Large intestine (tissue), 3 donors: Measurements from ENCODE around the gene EXOSC6. TPM values are rescaled to one million over a fixed set of nuclear protein-coding genes. Genes with fewer than 3 reads are reported as not detected.
"Not testable (repeated sequence)": the region's sequence is repeated elsewhere in the genome, so short reads cannot be mapped to it uniquely, and the experiment has no call there.

ENCODE experiments used
- DNase-seq, 2 donors: peaks; one replicate each; pipeline versions ENCODE4 v3.0.0 to v3.0.0-alpha.2; 2013
- H3K27ac ChIP-seq: one replicate; pipeline ENCODE4 v1.5.1; 2013; ENCODE audit warnings: low read length
- H3K27me3 ChIP-seq: 2 replicates; pipeline ENCODE4 v1.6.1; 2013; ENCODE audit warnings: low read length; ENCODE audit not compliant: control insufficient read depth, insufficient read depth
- H3K36me3 ChIP-seq: 2 replicates; pipeline ENCODE4 v1.6.1; 2013; ENCODE audit warnings: low read length; ENCODE audit not compliant: control insufficient read depth, insufficient read depth
- H3K4me1 ChIP-seq: one replicate; pipeline ENCODE4 v1.6.1; 2013; ENCODE audit warnings: low read length; ENCODE audit not compliant: control insufficient read depth, insufficient read depth
- H3K4me3 ChIP-seq: one replicate; pipeline ENCODE4 v1.5.1; 2013; ENCODE audit warnings: low read length
- H3K9me3 ChIP-seq: one replicate; pipeline ENCODE4 v1.6.1; 2013; ENCODE audit warnings: mild to moderate bottlenecking, low read depth, low read length, moderate library complexity; ENCODE audit not compliant: control insufficient read depth
- WGBS: methylation state at CpG from one replicate; pipeline ENCODE4 v1.1.5; 2013; ENCODE audit warnings: low lambda C conversion rate; ENCODE audit not compliant: insufficient coverage; 5-methylcytosine and 5-hydroxymethylcytosine counted together
- polyA plus RNA-seq: library from polyadenylated mRNA; unstranded; fragments of 120-200 nt; gene quantifications from one replicate; pipeline ENCODE4 v1.2.1, GENCODE V29; 2013

Gene EXOSC6
- polyA plus RNA-seq, 1 donor: 15.1 TPM

- peak; percentile 60 to 82 for DNase-seq
- Histone ChIP-seq H3K4me1 (no peaks in the 10 kb centered on the region), H3K27me3 (no peaks in the 10 kb centered on the region), H3K27ac (peak overlapping the region; percentile 73), H3K9me3 (no peaks in the 10 kb centered on the region), H3K4me3 (no peak overlapping the region), H3K36me3 (peaks cover 75% of the 10 kb centered on the region)
- WGBS: no CpG with 5 or more reads among the region's 9 CpGs
These were observed 3.8 kb upstream of the EXOSC6 start for GRCh38 chr16:70255574-70255973.

- peak overlapping the region; percentile 73 for H3K27ac ChIP-seq
- H3K36me3 ChIP-seq: peaks cover 69% of the 10 kb centered on the region
- no peak for DNase-seq
- WGBS: no CpG with 5 or more reads among the region's 12 CpGs
- H3K27me3 ChIP-seq: no peaks in the 10 kb centered on the region
- H3K4me1 ChIP-seq: peaks cover 3% of the 10 kb centered on the region
- H3K4me3 ChIP-seq: no peak overlapping the region
- H3K9me3 ChIP-seq: no peaks in the 10 kb centered on the region
These were observed 3.2 kb upstream of the EXOSC6 start for GRCh38 chr16:70254965-70255286.

- Histone ChIP-seq H3K4me1 (peaks cover 3% of the 10 kb centered on the region), H3K9me3 (no peaks in the 10 kb centered on the region), H3K36me3 (peaks cover 65% of the 10 kb centered on the region), H3K27ac (no peak overlapping the region), H3K4me3 (no peak overlapping the region), H3K27me3 (no peaks in the 10 kb centered on the region)
- WGBS: no CpG with 5 or more reads among the region's 9 CpGs
- no peak for DNase-seq
These were observed 2.6 kb upstream of the EXOSC6 start for GRCh38 chr16:70254180-70254964.

GRCh38 chr16:70253291-70254106, 1.8 kb upstream of the EXOSC6 start:
- no CpG with 5 or more reads among the region's 16 CpGs for WGBS
- Histone ChIP-seq H3K27me3 (no peaks in the 10 kb centered on the region), H3K27ac (no peak overlapping the region), H3K9me3 (no peaks in the 10 kb centered on the region), H3K36me3 (peaks cover 57% of the 10 kb centered on the region), H3K4me3 (no peak overlapping the region), H3K4me1 (peaks cover 3% of the 10 kb centered on the region)
- no peak for DNase-seq

GRCh38 chr16:70252355-70252988, 732 bp upstream of the EXOSC6 start:
- H3K27ac ChIP-seq: no peak overlapping the region

GRCh38 chr16:70250748-70251628, 752 bp downstream of the EXOSC6 start:
- WGBS: no CpG with 5 or more reads among the region's 92 CpGs
- DNase-seq: peak; percentile 40 to 82

More at GRCh38 chr16:70252355-70252988, 732 bp upstream of the EXOSC6 start:
- peaks cover 3% of the 10 kb centered on the region for H3K4me1 ChIP-seq
- WGBS: 92% methylated on average over 2 of the region's 21 CpGs
- no peak for DNase-seq
- H3K27me3 ChIP-seq: no peaks in the 10 kb centered on the region
- H3K4me3 ChIP-seq: no peak overlapping the region
- H3K36me3 ChIP-seq: peaks cover 48% of the 10 kb centered on the region
- H3K9me3 ChIP-seq: no peaks in the 10 kb centered on the region

GRCh38 chr16:70249697-70250096, 2.0 kb downstream of the EXOSC6 start:
- not testable (repeated sequence) for H3K4me3 ChIP-seq, H3K27me3 ChIP-seq
- 83% methylated on average over 1 of the region's 4 CpGs for WGBS

More at GRCh38 chr16:70250748-70251628, 752 bp downstream of the EXOSC6 start:
- Histone ChIP-seq H3K9me3 (no peaks in the 10 kb centered on the region), H3K27me3 (no peaks in the 10 kb centered on the region), H3K4me1 (peaks cover 3% of the 10 kb centered on the region), H3K4me3 (peak overlapping the region; percentile 43), H3K27ac (peak overlapping the region; percentile 74), H3K36me3 (peaks cover 37% of the 10 kb centered on the region)

GRCh38 chr16:70238773-70239172, 13.0 kb downstream of the EXOSC6 start:
- not testable (repeated sequence) for H3K36me3 ChIP-seq, H3K4me1 ChIP-seq, H3K9me3 ChIP-seq, H3K4me3 ChIP-seq, DNase-seq, H3K27me3 ChIP-seq, H3K27ac ChIP-seq

More at GRCh38 chr16:70249697-70250096, 2.0 kb downstream of the EXOSC6 start:
- not testable (repeated sequence) for H3K9me3 ChIP-seq, DNase-seq, H3K27ac ChIP-seq, H3K4me1 ChIP-seq
- peaks cover 27% of the 10 kb centered on the region for H3K36me3 ChIP-seq

GRCh38 chr16:70231831-70232230, 19.9 kb downstream of the EXOSC6 start:
- not testable (repeated sequence) for H3K36me3 ChIP-seq, H3K27ac ChIP-seq, DNase-seq, H3K4me3 ChIP-seq, H3K9me3 ChIP-seq, H3K27me3 ChIP-seq, H3K4me1 ChIP-seq
- no CpG with 5 or more reads among the region's 3 CpGs for WGBS

GRCh38 chr16:70226024-70226423, 25.7 kb downstream of the EXOSC6 start:
- not testable (repeated sequence) for H3K4me3 ChIP-seq

More at GRCh38 chr16:70226024-70226423, 25.7 kb downstream of the EXOSC6 start:
- H3K36me3 ChIP-seq, H3K27me3 ChIP-seq, H3K9me3 ChIP-seq, H3K27ac ChIP-seq, H3K4me1 ChIP-seq: not testable (repeated sequence)
- peak in 1 of 2 donors; percentile 4 for DNase-seq
